ENCODE measurements around the gene EPN1.
"Not testable (repeated sequence)": the region's sequence is repeated elsewhere in the genome, so short reads cannot be mapped to it uniquely, and the experiment has no call there.

The EPN1 gene

GRCh38 chr19:55705972-55706371, 30.9 kb downstream of the EPN1 start:
- TF ChIP-seq, protein P1, sequence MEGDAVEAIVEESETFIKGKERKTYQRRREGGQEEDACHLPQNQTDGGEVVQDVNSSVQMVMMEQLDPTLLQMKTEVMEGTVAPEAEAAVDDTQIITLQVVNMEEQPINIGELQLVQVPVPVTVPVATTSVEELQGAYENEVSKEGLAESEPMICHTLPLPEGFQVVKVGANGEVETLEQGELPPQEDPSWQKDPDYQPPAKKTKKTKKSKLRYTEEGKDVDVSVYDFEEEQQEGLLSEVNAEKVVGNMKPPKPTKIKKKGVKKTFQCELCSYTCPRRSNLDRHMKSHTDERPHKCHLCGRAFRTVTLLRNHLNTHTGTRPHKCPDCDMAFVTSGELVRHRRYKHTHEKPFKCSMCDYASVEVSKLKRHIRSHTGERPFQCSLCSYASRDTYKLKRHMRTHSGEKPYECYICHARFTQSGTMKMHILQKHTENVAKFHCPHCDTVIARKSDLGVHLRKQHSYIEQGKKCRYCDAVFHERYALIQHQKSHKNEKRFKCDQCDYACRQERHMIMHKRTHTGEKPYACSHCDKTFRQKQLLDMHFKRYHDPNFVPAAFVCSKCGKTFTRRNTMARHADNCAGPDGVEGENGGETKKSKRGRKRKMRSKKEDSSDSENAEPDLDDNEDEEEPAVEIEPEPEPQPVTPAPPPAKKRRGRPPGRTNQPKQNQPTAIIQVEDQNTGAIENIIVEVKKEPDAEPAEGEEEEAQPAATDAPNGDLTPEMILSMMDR (IDR thresholded peaks at IDR 0.05; ENCODE audit: low read depth, low read length), result no peak

GRCh38 chr19:55711719-55712118, 36.7 kb downstream of the EPN1 start:
- TF ChIP-seq, protein P1 (IDR thresholded peaks at IDR 0.05; ENCODE audit: low read depth, low read length), result no peak

More at GRCh38 chr19:55705972-55706371, 30.9 kb downstream of the EPN1 start:
- no peak for DNase-seq (ENCODE audit: extremely low read depth, low read depth)

GRCh38 chr19:55712804-55713631, 38.0 kb downstream of the EPN1 start:
- DNase-seq (ENCODE audit: extremely low read depth, low read depth), result no peak
- TF ChIP-seq, protein P1 (IDR thresholded peaks at IDR 0.05; ENCODE audit: low read depth, low read length), result no peak

More at GRCh38 chr19:55711719-55712118, 36.7 kb downstream of the EPN1 start:
- no peak for DNase-seq (ENCODE audit: extremely low read depth, low read depth)

- TF ChIP-seq, protein P1 (IDR thresholded peaks at IDR 0.05; ENCODE audit: low read depth, low read length), result no peak
- no peak for DNase-seq (ENCODE audit: extremely low read depth, low read depth)
Observed at GRCh38 chr19:55716531-55716930, 41.5 kb downstream of the EPN1 start.

- TF ChIP-seq, protein P1 (IDR thresholded peaks at IDR 0.05; ENCODE audit: low read depth, low read length), result no peak
- no peak for DNase-seq (ENCODE audit: extremely low read depth, low read depth)
Observed at GRCh38 chr19:55717251-55717650, 42.2 kb downstream of the EPN1 start.

- not testable (repeated sequence) for DNase-seq (ENCODE audit: extremely low read depth, low read depth)
Observed at GRCh38 chr19:55717879-55718711, 43.1 kb downstream of the EPN1 start.

DNA sequence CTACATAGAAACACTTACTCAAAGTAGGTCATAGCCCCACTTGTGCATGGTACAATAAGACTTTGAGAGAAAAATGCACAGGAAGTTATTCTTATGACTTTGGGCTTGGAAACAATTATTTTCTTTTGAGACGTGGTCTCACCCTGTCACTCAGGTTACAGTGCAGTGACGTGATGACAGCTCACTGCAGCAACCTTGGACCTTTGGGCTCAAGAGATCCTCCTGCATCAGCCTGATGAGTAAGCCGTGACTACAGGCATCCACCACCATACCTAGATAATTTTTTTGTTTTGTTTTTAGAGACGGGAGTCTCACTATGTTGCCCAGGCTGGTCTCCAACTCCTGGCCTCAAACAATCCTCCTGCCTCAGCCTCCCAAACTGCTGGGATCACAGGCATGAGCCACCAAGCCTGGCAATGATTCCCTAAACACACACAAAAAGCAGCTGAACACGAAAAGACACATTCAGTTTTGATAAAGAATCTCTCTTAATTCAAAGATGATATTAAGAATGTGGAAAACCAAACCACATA, 45.3 kb downstream of the EPN1 start:
- DNase-seq (ENCODE audit: extremely low read depth, low read depth), result no peak

More for the DNA sequence above, 45.3 kb downstream of the EPN1 start:
- TF ChIP-seq, protein P1 (IDR thresholded peaks at IDR 0.05; ENCODE audit: low read depth, low read length), result no peak
